ENCODE results near the gene CDH4. TPM values are rescaled to one million over a fixed set of nuclear protein-coding genes. Genes with fewer than 3 reads are reported as not detected.

The CDH4 gene
- total RNA-seq, 1 donor from 2014 or later, result 12.1 TPM

GRCh38 chr20:61230166-61230565 lies 21.9 kb upstream of the CDH4 start:
- FAIRE-seq (no peak), DNase-seq (ENCODE audit: low read depth) (no peak)
- no peak overlapping the region for H3K4me3 ChIP-seq (ENCODE audit: low read depth, low read length)
- H3K27me3 ChIP-seq (ENCODE audit: control insufficient read depth, insufficient read depth, low read length), result no peaks in the 10 kb centered on the region
- TF ChIP-seq CTCF (IDR thresholded peaks at IDR 0.05; ENCODE audit: insufficient read depth, low read length, severe bottlenecking), result no peak
- no peaks in the 10 kb centered on the region for H3K36me3 ChIP-seq (ENCODE audit: control insufficient read depth, insufficient read depth, low read length)

- no peak for DNase-seq (ENCODE audit: low read depth)
- H3K36me3 ChIP-seq (ENCODE audit: control insufficient read depth, insufficient read depth, low read length), result no peaks in the 10 kb centered on the region
- H3K27me3 ChIP-seq (ENCODE audit: control insufficient read depth, insufficient read depth, low read length), result no peaks in the 10 kb centered on the region
- no peak overlapping the region for H3K4me3 ChIP-seq (ENCODE audit: low read depth, low read length)
- FAIRE-seq, result peak; percentile 88
- TF ChIP-seq CTCF (IDR thresholded peaks at IDR 0.05; ENCODE audit: insufficient read depth, low read length, severe bottlenecking), result no peak
These were observed 18.5 kb upstream of the CDH4 start for GRCh38 chr20:61233590-61233989.

GRCh38 chr20:61234224-61234890 lies 17.7 kb upstream of the CDH4 start:
- no peaks in the 10 kb centered on the region for H3K36me3 ChIP-seq (ENCODE audit: control insufficient read depth, insufficient read depth, low read length)
- TF ChIP-seq CTCF (IDR thresholded peaks at IDR 0.05; ENCODE audit: insufficient read depth, low read length, severe bottlenecking), result no peak
- no peak for FAIRE-seq
- H3K27me3 ChIP-seq (ENCODE audit: control insufficient read depth, insufficient read depth, low read length), result no peaks in the 10 kb centered on the region
- DNase-seq (ENCODE audit: low read depth), result no peak
- no peak overlapping the region for H3K4me3 ChIP-seq (ENCODE audit: low read depth, low read length)

- no peaks in the 10 kb centered on the region for H3K36me3 ChIP-seq (ENCODE audit: control insufficient read depth, insufficient read depth, low read length)
- no peak for TF ChIP-seq CTCF (IDR thresholded peaks at IDR 0.05; ENCODE audit: insufficient read depth, low read length, severe bottlenecking)
- H3K27me3 ChIP-seq (ENCODE audit: control insufficient read depth, insufficient read depth, low read length), result no peaks in the 10 kb centered on the region
- no peak for DNase-seq (ENCODE audit: low read depth)
- H3K4me3 ChIP-seq (ENCODE audit: low read depth, low read length), result no peak overlapping the region
- no peak for FAIRE-seq
These were observed 15.3 kb upstream of the CDH4 start for GRCh38 chr20:61236713-61237112.

- no peak for TF ChIP-seq CTCF (IDR thresholded peaks at IDR 0.05; ENCODE audit: insufficient read depth, low read length, severe bottlenecking)
- H3K4me3 ChIP-seq (ENCODE audit: low read depth, low read length), result no peak overlapping the region
- FAIRE-seq, result no peak
- DNase-seq (ENCODE audit: low read depth), result no peak
- H3K27me3 ChIP-seq (ENCODE audit: control insufficient read depth, insufficient read depth, low read length), result no peaks in the 10 kb centered on the region
- H3K36me3 ChIP-seq (ENCODE audit: control insufficient read depth, insufficient read depth, low read length), result no peaks in the 10 kb centered on the region
These were observed 13.2 kb upstream of the CDH4 start for GRCh38 chr20:61238813-61239212.

- H3K36me3 ChIP-seq (ENCODE audit: control insufficient read depth, insufficient read depth, low read length), result no peaks in the 10 kb centered on the region
- FAIRE-seq (no peak), DNase-seq (ENCODE audit: low read depth) (no peak)
- H3K4me3 ChIP-seq (ENCODE audit: low read depth, low read length), result no peak overlapping the region
- H3K27me3 ChIP-seq (ENCODE audit: control insufficient read depth, insufficient read depth, low read length), result no peaks in the 10 kb centered on the region
- no peak for TF ChIP-seq CTCF (IDR thresholded peaks at IDR 0.05; ENCODE audit: insufficient read depth, low read length, severe bottlenecking)
These were observed 11.2 kb upstream of the CDH4 start for GRCh38 chr20:61240814-61241213.
